GM12878 (cell line): Measurements from ENCODE around the gene FAM111B. TPM values are rescaled to one million over a fixed set of nuclear protein-coding genes. Genes with fewer than 3 reads are reported as not detected.

Experiments
- ATAC-seq: fragments of 200-7000 bp; cut with Tn5 transposase; 3 replicates; pipeline ENCODE4 v1.9.1; 2020; ENCODE audit warnings: mild to moderate bottlenecking, moderate library complexity
- BruUV-seq: library from RNA; stranded (reverse); fragments of 400-500 nt; replicated peaks from 2 replicates; lab custom pipeline; 2021; lab: Mats Ljungman, UMichigan
- CTCF ChIA-PET: fragments of 300-600 bp; sonication (Branson Sonifier 250); formaldehyde crosslinking; extraction: SDS; loops from one replicate; lab custom pipeline; 2021; ENCODE audit warnings: inconsistent platforms; lab: Yijun Ruan, JAX
- POLR2A ChIA-PET: fragments of 350-600 bp; formaldehyde crosslinking; extraction: SDS; loops from one replicate; lab custom pipeline; 2021; ENCODE audit warnings: inconsistent platforms; lab: Charles Lee
- RAD21 ChIA-PET: fragments of 300-600 bp; sonication (Branson Sonifier 250); formaldehyde crosslinking; loops from one replicate; lab custom pipeline; 2023; ENCODE audit warnings: antibody characterized with exemption; ENCODE audit not compliant: unreplicated experiment; lab: Charles Lee
- SMC1A ChIA-PET: fragments of 300-600 bp; sonication (Branson Sonifier 250); formaldehyde crosslinking; loops from one replicate; lab custom pipeline; 2023; ENCODE audit not compliant: unreplicated experiment, uncharacterized antibody; lab: Charles Lee
- DNase-seq: peaks from one replicate; pipeline ENCODE4 v3.0.0-alpha.2; 2011; ENCODE audit warnings: low read depth, low spot score
- FAIRE-seq: peaks from 3 replicates; lab custom pipeline; 2011; peaks lifted over from hg19 to GRCh38; lab: Jason Lieb, UNC
- H2AFZ ChIP-seq: 2 replicates; pipeline ENCODE4 v1.6.0; 2011; ENCODE audit warnings: low read depth, low read length, control low read depth; ENCODE audit not compliant: control insufficient read depth
- H3K27ac ChIP-seq: 2 replicates; pipeline ENCODE4 v1.5.1; 2011; ENCODE audit warnings: control low read depth; ENCODE audit not compliant: control insufficient read depth, insufficient read depth
- H3K27me3 ChIP-seq, 2 experiments: replicated peaks in 1 of 2; 2 replicates each; pipeline versions ENCODE4 v1.6.0 to v1.6.1; 2011; ENCODE audit warnings: low read length in 1 of 2; ENCODE audit not compliant: control insufficient read depth in 2 of 2, insufficient read depth in 2 of 2
- H3K36me3 ChIP-seq, 2 experiments: 2 replicates each; pipeline ENCODE4 v1.5.1; 2011; ENCODE audit warnings: low read length in 1 of 2; ENCODE audit not compliant: control insufficient read depth in 2 of 2, insufficient read depth in 2 of 2
- H3K4me1 ChIP-seq: 2 replicates; pipeline ENCODE4 v1.6.1; 2011; ENCODE audit warnings: mild to moderate bottlenecking, low read length, moderate library complexity, mixed read lengths; ENCODE audit not compliant: control insufficient read depth, insufficient read depth
- H3K4me2 ChIP-seq: 2 replicates; pipeline ENCODE4 v1.6.0; 2011; ENCODE audit warnings: control low read depth; ENCODE audit not compliant: control insufficient read depth, insufficient read depth
- H3K4me3 ChIP-seq: fragments of 200-600 bp; sonication (generic); 2 replicates; pipeline ENCODE4 v1.5.1; 2016
- H3K79me2 ChIP-seq: 2 replicates; pipeline ENCODE4 v1.6.0; 2011; ENCODE audit warnings: low read length; ENCODE audit not compliant: control insufficient read depth, insufficient read depth
- H3K9ac ChIP-seq: 2 replicates; pipeline ENCODE4 v1.8.0; 2011; ENCODE audit warnings: low read length, control low read depth, mixed read lengths; ENCODE audit not compliant: control insufficient read depth, insufficient read depth
- H3K9me3 ChIP-seq: replicated peaks from 3 replicates; pipeline ENCODE4 v1.5.1; 2011; ENCODE audit warnings: mild to moderate bottlenecking, low read length; ENCODE audit not compliant: control insufficient read depth, insufficient read depth
- H4K20me1 ChIP-seq: 2 replicates; pipeline ENCODE4 v1.6.0; 2011; ENCODE audit not compliant: control insufficient read depth, insufficient read depth
- BCL11A ChIP-seq: IDR thresholded peaks from 2 replicates; pipeline ENCODE4 v1.6.1; 2011; ENCODE audit warnings: low read depth, low read length
- CREM ChIP-seq: IDR thresholded peaks from 2 replicates; pipeline ENCODE4 v1.6.1; 2014; ENCODE audit warnings: antibody characterized with exemption, low read depth
- EED ChIP-seq: sonication (generic); IDR thresholded peaks from 2 replicates; pipeline ENCODE4 v1.6.1; 2016; ENCODE audit warnings: antibody characterized with exemption, low read depth
- EP300 ChIP-seq, 2 experiments: fragments of 150-350 bp in 1 of 2; IDR thresholded peaks; 2 replicates each; pipeline ENCODE4 v1.6.1; 2011 to 2012; ENCODE audit warnings: low read depth in 2 of 2, low read length in 2 of 2, borderline replicate concordance in 1 of 2, improper control_type of control experiment in 1 of 2, inconsistent platforms in 1 of 2; ENCODE audit not compliant: control insufficient read depth in 1 of 2
- IKZF1 ChIP-seq: fragments of 450-650 bp; conservative IDR thresholded peaks from 2 replicates; pipeline ENCODE4 v1.6.1; 2017; ENCODE audit warnings: antibody characterized with exemption, mild to moderate bottlenecking
- IKZF2 ChIP-seq, 2 experiments: fragments of 450-650 bp; IDR thresholded peaks; 2 replicates each; pipeline ENCODE4 v1.6.1; 2017; ENCODE audit warnings: mild to moderate bottlenecking in 2 of 2, moderate library complexity in 2 of 2
- JUNB ChIP-seq: IDR thresholded peaks from 2 replicates; pipeline ENCODE4 v1.6.1; 2016; ENCODE audit warnings: antibody characterized with exemption, mild to moderate bottlenecking
- MEF2A ChIP-seq: IDR thresholded peaks from 2 replicates; pipeline ENCODE4 v1.6.1; 2011; ENCODE audit warnings: low read depth, mild to moderate bottlenecking, low read length, moderate library complexity; ENCODE audit not compliant: insufficient read depth
- MTA3 ChIP-seq: IDR thresholded peaks from 2 replicates; pipeline ENCODE4 v1.6.1; 2012; ENCODE audit warnings: low read length, inconsistent platforms, borderline replicate concordance
- MYB ChIP-seq: fragments of 150-350 bp; IDR thresholded peaks from 2 replicates; pipeline ENCODE4 v1.6.1; 2014; ENCODE audit warnings: mild to moderate bottlenecking, low read depth, low read length, borderline replicate concordance
- NFIC ChIP-seq: IDR thresholded peaks from 2 replicates; pipeline ENCODE4 v1.6.1; 2012; ENCODE audit warnings: low read depth, mild to moderate bottlenecking, inconsistent platforms, low read length, moderate library complexity
- POU2F2 ChIP-seq: IDR thresholded peaks from 3 replicates; pipeline ENCODE4 v1.6.1; 2011; ENCODE audit warnings: low read depth, mild to moderate bottlenecking, low read length, borderline replicate concordance
- RUNX3 ChIP-seq: IDR thresholded peaks from 2 replicates; pipeline ENCODE4 v1.6.1; 2012; ENCODE audit warnings: low read length, inconsistent platforms
- SMAD5 ChIP-seq: IDR thresholded peaks from 2 replicates; pipeline ENCODE4 v1.6.1; 2016; ENCODE audit warnings: antibody characterized with exemption, low read depth
- ZBED1 ChIP-seq: IDR thresholded peaks from 2 replicates; pipeline ENCODE4 v1.6.1; 2016; ENCODE audit warnings: borderline replicate concordance
- WGBS: methylation state at CpG from one replicate; pipeline ENCODE4 v1.1.6; 2016; ENCODE audit warnings: low lambda C conversion rate; ENCODE audit not compliant: insufficient replicate concordance, insufficient coverage; ENCODE audit errors: missing lambda C conversion rate; 5-methylcytosine and 5-hydroxymethylcytosine counted together
- in situ Hi-C: fragments of 300-500 bp; cut with MboI; formaldehyde crosslinking; loops from 9 replicates; pipeline ENCODE4 v1.14.3; 2018; ENCODE audit warnings: mixed read lengths
- intact Hi-C: fragments of 100-400 bp; cut with micrococcal nuclease; formaldehyde crosslinking; loops from one replicate; pipeline ENCODE4 v1.14.2; 2022; ENCODE audit not compliant: unreplicated experiment
- polyA plus RNA-seq, 11 experiments: library from polyadenylated mRNA; depleted of rRNA in 4 of 11; unstranded in 6 of 11; stranded (reverse) in 5 of 11; fragments of >200 nt; fragmentation: Nextera tagmentation in 4 of 11; fragmentation: Illumina TruSeq in 1 of 11; extraction: Ambion mirVana in 4 of 11; extraction: Trizol in 1 of 11; gene quantifications; 1 replicate in 1 of 11; 2 replicates in 10 of 11; pipeline versions ENCODE4 v1.2.1 to v1.2.3, GENCODE V29; 2011 to 2016; ENCODE audit warnings: inconsistent platforms in 2 of 11, missing spikeins in 2 of 11, low read depth in 1 of 11
- total RNA-seq, 4 experiments: library from RNA; depleted of rRNA in 3 of 4; stranded (reverse); fragments of >200 nt in 3 of 4; fragmentation: Illumina TruSeq in 1 of 4; extraction: Trizol in 1 of 4; gene quantifications; 2 replicates each; pipeline versions ENCODE4 v1.2.1 to v1.2.3, GENCODE V29; 2013 to 2021
- TF ChIP-seq, protein P1 (sequence below): fragments of 450-650 bp; IDR thresholded peaks from 2 replicates; pipeline ENCODE4 v1.6.1; 2017; ENCODE audit warnings: mild to moderate bottlenecking, low read depth, inconsistent platforms; ENCODE audit not compliant: poor library complexity, severe bottlenecking
- TF ChIP-seq, protein P2 (sequence below): IDR thresholded peaks from 2 replicates; pipeline ENCODE4 v1.6.1; 2012; ENCODE audit warnings: low read length, inconsistent platforms

FAM111B gene
- total and polyA plus RNA-seq, 10 of the 15 experiments (the other 5 are each of a cell fraction or from before 2014, with no cell fraction given): 35.9 to 97.2 (median 62.1) TPM

DNA sequence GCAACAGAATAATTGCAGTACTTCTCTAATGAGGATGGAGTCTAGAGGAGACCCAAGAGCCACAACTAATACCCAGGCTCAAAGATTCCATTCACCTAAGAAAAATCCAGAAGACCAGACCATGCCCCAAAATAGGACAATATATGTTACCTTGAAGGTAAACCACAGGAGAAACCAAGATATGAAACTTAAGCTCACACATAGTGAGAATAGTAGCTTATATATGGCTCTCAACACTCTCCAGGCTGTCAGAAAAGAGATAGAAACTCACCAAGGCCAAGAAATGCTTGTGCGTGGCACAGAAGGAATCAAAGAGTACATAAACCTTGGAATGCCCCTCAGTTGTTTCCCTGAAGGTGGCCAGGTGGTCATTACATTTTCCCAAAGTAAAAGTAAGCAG is 44.7 kb downstream of the FAM111B start:
- DNase-seq: no peak
- peaks cover 34% of the 10 kb centered on the region for H3K79me2 ChIP-seq
- peak; percentile 83 for ATAC-seq
- POLR2A ChIA-PET: interaction anchor here (0.5 to 1.4 kb wide), 4 partner anchors 8 to 51 kb away, joined by 3 to 5 read pairs (median 3); partner anchors contain the start of gene FAM111A
- H2AFZ ChIP-seq: no peak overlapping the region
- peak overlapping the region; percentile 83 for H3K27ac ChIP-seq
- H3K9me3 ChIP-seq: no peaks in the 10 kb centered on the region
- H3K27me3 ChIP-seq: no peaks in the 10 kb centered on the region
- FAIRE-seq: no peak
- intact Hi-C loops: loop anchor here (1.0 kb wide), 1 partner anchor 7 kb away; no protein-coding TSS in a partner anchor
- no peaks in the 10 kb centered on the region for H4K20me1 ChIP-seq
- SMC1A ChIA-PET: interaction anchor here (1.0 to 2.8 kb wide), 12 partner anchors 9 to 122 kb away, joined by 3 to 17 read pairs (median 4); partner anchors contain the start of genes DTX4 and FAM111A
- peak overlapping the region; percentile 48; the same call in 1 of the 2 replicates for H3K9ac ChIP-seq
- peak overlapping the region; percentile 44; the same call in 1 of the 2 replicates for H3K4me3 ChIP-seq
- CTCF ChIA-PET: interaction anchor here (1.3 to 2.9 kb wide), 10 partner anchors 10 to 98 kb away, joined by 3 to 17 read pairs (median 8); partner anchors contain the start of genes DTX4, FAM111A and FAM111B
- peaks cover 34% of the 10 kb centered on the region for H3K4me1 ChIP-seq
- peaks cover 0 to 1% of the 10 kb centered on the region in 2 experiments; a peak in 2 of 4 replicates for H3K36me3 ChIP-seq
- peak; percentile 74 for TF ChIP-seq EED
- TF ChIP-seq ZBED1: peak; percentile 21; the same call in 1 of the 2 replicates
- peak; percentile 36 to 52; a peak in 2 of 4 replicates for TF ChIP-seq IKZF2 (IDR thresholded peaks at IDR 0.05)
- TF ChIP-seq MTA3: 0 out of 2 replicates have a peak, but pooled peaks have one; percentile 13
- peak; percentile 75; the same call in 1 of the 2 replicates for TF ChIP-seq NFIC
- no peak for TF ChIP-seq POU2F2
- 0 out of 2 replicates have a peak, but pooled peaks have one; percentile 27 for TF ChIP-seq JUNB
- peak; percentile 34; the same call in 1 of the 2 replicates for TF ChIP-seq IKZF1
- peak; percentile 87 for TF ChIP-seq RUNX3
- TF ChIP-seq, protein P1, sequence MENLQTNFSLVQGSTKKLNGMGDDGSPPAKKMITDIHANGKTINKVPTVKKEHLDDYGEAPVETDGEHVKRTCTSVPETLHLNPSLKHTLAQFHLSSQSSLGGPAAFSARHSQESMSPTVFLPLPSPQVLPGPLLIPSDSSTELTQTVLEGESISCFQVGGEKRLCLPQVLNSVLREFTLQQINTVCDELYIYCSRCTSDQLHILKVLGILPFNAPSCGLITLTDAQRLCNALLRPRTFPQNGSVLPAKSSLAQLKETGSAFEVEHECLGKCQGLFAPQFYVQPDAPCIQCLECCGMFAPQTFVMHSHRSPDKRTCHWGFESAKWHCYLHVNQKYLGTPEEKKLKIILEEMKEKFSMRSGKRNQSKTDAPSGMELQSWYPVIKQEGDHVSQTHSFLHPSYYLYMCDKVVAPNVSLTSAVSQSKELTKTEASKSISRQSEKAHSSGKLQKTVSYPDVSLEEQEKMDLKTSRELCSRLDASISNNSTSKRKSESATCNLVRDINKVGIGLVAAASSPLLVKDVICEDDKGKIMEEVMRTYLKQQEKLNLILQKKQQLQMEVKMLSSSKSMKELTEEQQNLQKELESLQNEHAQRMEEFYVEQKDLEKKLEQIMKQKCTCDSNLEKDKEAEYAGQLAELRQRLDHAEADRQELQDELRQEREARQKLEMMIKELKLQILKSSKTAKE: no peak
- TF ChIP-seq SMAD5: no peak
- TF ChIP-seq MYB: no peak
- TF ChIP-seq, protein P2, sequence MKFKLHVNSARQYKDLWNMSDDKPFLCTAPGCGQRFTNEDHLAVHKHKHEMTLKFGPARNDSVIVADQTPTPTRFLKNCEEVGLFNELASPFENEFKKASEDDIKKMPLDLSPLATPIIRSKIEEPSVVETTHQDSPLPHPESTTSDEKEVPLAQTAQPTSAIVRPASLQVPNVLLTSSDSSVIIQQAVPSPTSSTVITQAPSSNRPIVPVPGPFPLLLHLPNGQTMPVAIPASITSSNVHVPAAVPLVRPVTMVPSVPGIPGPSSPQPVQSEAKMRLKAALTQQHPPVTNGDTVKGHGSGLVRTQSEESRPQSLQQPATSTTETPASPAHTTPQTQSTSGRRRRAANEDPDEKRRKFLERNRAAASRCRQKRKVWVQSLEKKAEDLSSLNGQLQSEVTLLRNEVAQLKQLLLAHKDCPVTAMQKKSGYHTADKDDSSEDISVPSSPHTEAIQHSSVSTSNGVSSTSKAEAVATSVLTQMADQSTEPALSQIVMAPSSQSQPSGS: peak; percentile 4; the same call in 1 of the 2 replicates
- 0 out of 4 replicates have a peak, but pooled peaks of 1 of the 2 experiments have one; percentile 17 for TF ChIP-seq EP300 (IDR thresholded peaks at IDR 0.05; ENCODE audit: borderline replicate concordance in 1 of 2, control insufficient read depth in 1 of 2, low read depth in 2 of 2, low read length in 2 of 2)
- 0 out of 2 replicates have a peak, but pooled peaks have one; percentile 4 for TF ChIP-seq BCL11A
- peak; percentile 12; the same call in 1 of the 2 replicates for TF ChIP-seq CREM
- 0 out of 2 replicates have a peak, but pooled peaks have one; percentile 62 for TF ChIP-seq MEF2A
- H3K4me2 ChIP-seq: peak overlapping the region; percentile 84
- 4% methylated on average over 1 of the region's 1 CpG for WGBS
- BruUV-seq: no TSS peak
- in situ Hi-C loops: loop anchor here (10.0 kb wide), 1 partner anchor 497 kb away; no protein-coding TSS in a partner anchor
- RAD21 ChIA-PET: interaction anchor here (1.2 to 2.1 kb wide), 6 partner anchors 10 to 35 kb away, joined by 3 to 11 read pairs (median 3); partner anchors contain the start of gene FAM111A
